GM10248 (cell line): ENCODE data around the gene PLVAP.

Source experiments
- CTCF ChIA-PET: fragments of 300-600 bp; sonication (Branson Sonifier 250); formaldehyde crosslinking; extraction: SDS; loops from one replicate; lab custom pipeline; 2021; ENCODE audit warnings: antibody characterized with exemption; lab: Yijun Ruan, JAX
- POLR2A ChIA-PET: fragments of 350-650 bp; sonication (Branson Sonifier 250); formaldehyde crosslinking; extraction: SDS; loops from one replicate; lab custom pipeline; 2020; ENCODE audit warnings: antibody characterized with exemption; lab: Yijun Ruan, JAX
- DNase-seq: peaks from one replicate; pipeline ENCODE4 v3.0.0; 2012; ENCODE audit errors: extremely low spot score
- CTCF ChIP-seq: IDR thresholded peaks from 2 replicates; pipeline ENCODE4 v1.5.1; 2012; ENCODE audit warnings: mild to moderate bottlenecking, low read depth; ENCODE audit errors: extremely low read depth, missing control alignments, control extremely low read depth

Gene PLVAP

GRCh38 chr19:17309965-17310461, 67.1 kb downstream of the PLVAP start:
- ChIA-PET POLR2A (no interaction called here), CTCF (interaction anchor here (1.8 kb wide), 1 partner anchor 36 kb away, joined by 4 read pairs; no protein-coding TSS in a partner anchor)
- TF ChIP-seq CTCF = no peak

GRCh38 chr19:17309198-17309964, 67.8 kb downstream of the PLVAP start, which contains the start of gene DDA1:
TSS of gene DDA1 (plus strand) at chr19:17309563. CDS start at chr19:17309655, 92 bp downstream.
- peak; percentile 98 for DNase-seq
- CTCF ChIA-PET = interaction anchor here (0.6 to 1.8 kb wide), 9 partner anchors 16 to 594 kb away, joined by 3 to 5 read pairs (median 3); partner anchors contain the start of gene BABAM1
- TF ChIP-seq CTCF = no peak
- POLR2A ChIA-PET = interaction anchor here (0.6 to 1.2 kb wide), 7 partner anchors 12 to 972 kb away, joined by 3 to 6 read pairs (median 4); partner anchors contain the start of genes ANKLE1, BABAM1, BST2 and JUND

More at GRCh38 chr19:17309965-17310461, 67.1 kb downstream of the PLVAP start:
- DNase-seq = no peak

GRCh38 chr19:17307876-17308377, 69.2 kb downstream of the PLVAP start:
- CTCF ChIA-PET = interaction anchor here (0.7 to 1.6 kb wide), 4 partner anchors 15 to 81 kb away, joined by 3 to 10 read pairs (median 4); no protein-coding TSS in a partner anchor
- no peak for TF ChIP-seq CTCF
- POLR2A ChIA-PET = no interaction called here
- no peak for DNase-seq

- POLR2A ChIA-PET = interaction anchor here (0.7 kb wide), 2 partner anchors 190 to 694 kb away, joined by 3 to 4 read pairs; no protein-coding TSS in a partner anchor
- TF ChIP-seq CTCF = no peak
- CTCF ChIA-PET = interaction anchor here (1.1 to 2.6 kb wide), 6 partner anchors 9 to 160 kb away, joined by 3 to 10 read pairs (median 4); partner anchors contain the start of gene ANO8
- DNase-seq = no peak
These were observed 70.8 kb downstream of the PLVAP start for GRCh38 chr19:17306285-17306714.

GRCh38 chr19:17305517-17306284, 71.4 kb downstream of the PLVAP start, which contains the start of gene MRPL34:
TSS of gene MRPL34 (plus strand) at chr19:17305872. CDS start at chr19:17305893, 21 bp downstream.
- CTCF ChIA-PET = interaction anchor here (0.8 to 4.3 kb wide), 17 partner anchors 9 to 238 kb away, joined by 3 to 51 read pairs (median 4); partner anchors contain the start of gene ANO8
- peak; percentile 89 for DNase-seq
- POLR2A ChIA-PET = interaction anchor here (0.6 to 0.7 kb wide), 3 partner anchors 191 to 801 kb away, joined by 3 to 4 read pairs (median 3); no protein-coding TSS in a partner anchor
- TF ChIP-seq CTCF = peak; percentile 74
